Gastrocnemius medialis (tissue), 4 donors: ENCODE data around the gene ASMT.

ENCODE experiments used
- CTCF ChIP-seq, 5 experiments: fragments of 450-650 bp in 3 of 5; fragments of 200-600 bp in 2 of 5; sonication (generic) in 2 of 5; IDR thresholded peaks in 4 of 5; conservative IDR thresholded peaks in 1 of 5; 1 replicate in 4 of 5; 2 replicates in 1 of 5; pipeline ENCODE4 v1.5.1; 2016 to 2019; ENCODE audit warnings: antibody characterized with exemption in 5 of 5, mild to moderate bottlenecking in 3 of 5, moderate library complexity in 3 of 5
- POLR2A ChIP-seq, 2 donors: fragments of 450-650 bp; IDR thresholded peaks; one replicate each; pipeline ENCODE4 v1.6.1; 2017; ENCODE audit warnings: antibody characterized with exemption in 2 of 2, mild to moderate bottlenecking in 2 of 2, moderate library complexity in 2 of 2

GRCh38 chrX:1681439-1681838 lies 66.6 kb downstream of the ASMT start:
- TF ChIP-seq POLR2A (IDR thresholded peaks at IDR 0.05) (no peak), CTCF (IDR thresholded peaks at IDR 0.05 in 4 of 5, conservative IDR thresholded peaks at IDR 0.05 in 1 of 5) (no peak)
